HG03439 (cell line): ENCODE results near the gene TMEM81.

Experiments
- ATAC-seq: cut with Tn5 transposase; IDR thresholded peaks from one replicate; pipeline ENCODE4 v1.9.1; 2021; ENCODE audit warnings: mild to moderate bottlenecking, moderate library complexity; ENCODE audit not compliant: unreplicated experiment

TMEM81 gene

GRCh38 chr1:205061227-205061626 is 23.0 kb downstream of the TMEM81 start:
- no peak for ATAC-seq

- no peak for ATAC-seq
Measured at GRCh38 chr1:205060746-205061145, 23.5 kb downstream of the TMEM81 start.

- ATAC-seq = no peak
Measured at GRCh38 chr1:205059660-205060059, 24.6 kb downstream of the TMEM81 start.

- no peak for ATAC-seq
Measured at GRCh38 chr1:205058853-205059252, 25.4 kb downstream of the TMEM81 start.

- ATAC-seq = no peak
Measured at GRCh38 chr1:205057808-205058575, 26.3 kb downstream of the TMEM81 start.

GRCh38 chr1:205056956-205057568 is 27.2 kb downstream of the TMEM81 start:
- ATAC-seq = no peak

- ATAC-seq = no peak
Measured at GRCh38 chr1:205056188-205056611, 28.1 kb downstream of the TMEM81 start.

- ATAC-seq = no peak
Measured at GRCh38 chr1:205054013-205054412, 30.2 kb downstream of the TMEM81 start.

- ATAC-seq = no peak
Measured at GRCh38 chr1:205053296-205053695, 31.0 kb downstream of the TMEM81 start.

- ATAC-seq = no peak
Measured at GRCh38 chr1:205052690-205053089, 31.6 kb downstream of the TMEM81 start.

GRCh38 chr1:205049479-205049878 is 34.8 kb downstream of the TMEM81 start:
- no peak for ATAC-seq

- no peak for ATAC-seq
Measured at GRCh38 chr1:205048382-205048781, 35.9 kb downstream of the TMEM81 start.

- no peak for ATAC-seq
Measured at GRCh38 chr1:205047764-205048231, 36.5 kb downstream of the TMEM81 start.

- ATAC-seq = no peak
Measured at GRCh38 chr1:205046870-205047269, 37.4 kb downstream of the TMEM81 start.

- ATAC-seq = no peak
Measured at GRCh38 chr1:205045146-205045545, 39.1 kb downstream of the TMEM81 start.

GRCh38 chr1:205044741-205045140 is 39.5 kb downstream of the TMEM81 start:
- no peak for ATAC-seq

- ATAC-seq = no peak
Measured at GRCh38 chr1:205043866-205044265, 40.4 kb downstream of the TMEM81 start.

GRCh38 chr1:205042911-205043806 is 41.1 kb downstream of the TMEM81 start, which contains the start of gene CNTN2:
Gene CNTN2, plus strand, starts transcription at chr1:205043212. Its CDS starts 9,974 bp downstream, at chr1:205053186.
- no peak for ATAC-seq

GRCh38 chr1:205041998-205042910 is 42.0 kb downstream of the TMEM81 start:
- ATAC-seq = no peak
